Subcutaneous abdominal adipose tissue (tissue), 5 donors: Measurements from ENCODE around the gene KCNT1.

Experiments used
- H3K27ac ChIP-seq: one replicate; pipeline ENCODE4 v1.7.0; 2013; ENCODE audit warnings: low read depth, mild to moderate bottlenecking, inconsistent platforms, low read length, moderate library complexity
- H3K27me3 ChIP-seq, 5 donors: one replicate each; pipeline ENCODE4 v1.7.0; 2013; ENCODE audit warnings: low read length in 5 of 5, inconsistent platforms in 1 of 5; ENCODE audit not compliant: control insufficient read depth in 5 of 5, insufficient read depth in 4 of 5
- H3K36me3 ChIP-seq, 5 donors: one replicate each; pipeline ENCODE4 v1.7.0; 2013; ENCODE audit warnings: low read length in 5 of 5; ENCODE audit not compliant: control insufficient read depth in 5 of 5, insufficient read depth in 5 of 5
- H3K4me1 ChIP-seq, 5 donors: one replicate each; pipeline ENCODE4 v1.7.0; 2013; ENCODE audit warnings: low read length in 5 of 5, mild to moderate bottlenecking in 3 of 5, moderate library complexity in 1 of 5; ENCODE audit not compliant: control insufficient read depth in 5 of 5, insufficient read depth in 5 of 5
- H3K4me3 ChIP-seq, 5 donors: one replicate each; pipeline ENCODE4 v1.7.0; 2013; ENCODE audit warnings: low read length in 5 of 5, low read depth in 1 of 5
- H3K9ac ChIP-seq, 5 donors: one replicate each; pipeline ENCODE4 v1.7.0; 2013; ENCODE audit warnings: low read length in 5 of 5, mild to moderate bottlenecking in 4 of 5, moderate library complexity in 3 of 5
- H3K9me3 ChIP-seq, 5 donors: one replicate each; pipeline ENCODE4 v1.7.0; 2013; ENCODE audit warnings: low read length in 5 of 5; ENCODE audit not compliant: control insufficient read depth in 5 of 5
- donor health status: healthy.
- donor health status: healthy.
- donor health status: healthy.
- donor health status: healthy.
- donor health status: healthy.

KCNT1 gene

GRCh38 chr9:135814421-135815095 lies 112.6 kb downstream of the KCNT1 start:
- Histone ChIP-seq H3K27ac (no peak overlapping the region), H3K27me3 (no peaks in the 10 kb centered on the region), H3K4me3 (no peak overlapping the region), H3K36me3 (peaks cover 0 to 91% (median 86%) of the 10 kb centered on the region in 5 donors), H3K9ac (no peak overlapping the region), H3K4me1 (no peaks in the 10 kb centered on the region), H3K9me3 (no peaks in the 10 kb centered on the region)

GRCh38 chr9:135815413-135815812 lies 113.4 kb downstream of the KCNT1 start:
- Histone ChIP-seq H3K36me3 (peaks cover 0 to 92% (median 86%) of the 10 kb centered on the region in 5 donors), H3K27me3 (no peaks in the 10 kb centered on the region), H3K4me1 (no peaks in the 10 kb centered on the region), H3K4me3 (no peak overlapping the region), H3K27ac (no peak overlapping the region), H3K9me3 (no peaks in the 10 kb centered on the region), H3K9ac (no peak overlapping the region)

GRCh38 chr9:135815830-135816650 lies 114.1 kb downstream of the KCNT1 start:
- H3K4me3 ChIP-seq, result no peak overlapping the region
- no peak overlapping the region for H3K9ac ChIP-seq
- H3K9me3 ChIP-seq, result no peaks in the 10 kb centered on the region
- peaks cover 0 to 92% (median 86%) of the 10 kb centered on the region in 5 donors for H3K36me3 ChIP-seq
- H3K27me3 ChIP-seq, result no peaks in the 10 kb centered on the region
- H3K27ac ChIP-seq, result no peak overlapping the region
- no peaks in the 10 kb centered on the region for H3K4me1 ChIP-seq

GRCh38 chr9:135816651-135816970 lies 114.6 kb downstream of the KCNT1 start:
- Histone ChIP-seq H3K4me3 (no peak overlapping the region), H3K27ac (no peak overlapping the region), H3K27me3 (no peaks in the 10 kb centered on the region), H3K9me3 (no peaks in the 10 kb centered on the region), H3K36me3 (peaks cover 0 to 92% (median 86%) of the 10 kb centered on the region in 5 donors), H3K9ac (no peak overlapping the region), H3K4me1 (no peaks in the 10 kb centered on the region)

- Histone ChIP-seq H3K36me3 (peaks cover 0 to 94% (median 91%) of the 10 kb centered on the region in 5 donors), H3K27me3 (no peaks in the 10 kb centered on the region), H3K4me3 (no peak overlapping the region), H3K9ac (no peak overlapping the region), H3K27ac (no peak overlapping the region), H3K9me3 (no peaks in the 10 kb centered on the region), H3K4me1 (no peaks in the 10 kb centered on the region)
Observed at GRCh38 chr9:135817951-135818717, 116.1 kb downstream of the KCNT1 start.

GRCh38 chr9:135818718-135819475 lies 116.9 kb downstream of the KCNT1 start:
- Histone ChIP-seq H3K4me3 (no peak overlapping the region), H3K27ac (no peak overlapping the region), H3K4me1 (no peaks in the 10 kb centered on the region), H3K9me3 (no peaks in the 10 kb centered on the region), H3K9ac (no peak overlapping the region), H3K27me3 (no peaks in the 10 kb centered on the region), H3K36me3 (peaks cover 0 to 94% (median 92%) of the 10 kb centered on the region in 5 donors)

GRCh38 chr9:135819905-135820304 lies 117.9 kb downstream of the KCNT1 start:
- Histone ChIP-seq H3K4me1 (no peaks in the 10 kb centered on the region), H3K9ac (no peak overlapping the region), H3K27me3 (no peaks in the 10 kb centered on the region), H3K27ac (no peak overlapping the region), H3K9me3 (no peaks in the 10 kb centered on the region), H3K36me3 (peaks cover 0 to 89% (median 88%) of the 10 kb centered on the region in 5 donors), H3K4me3 (no peak overlapping the region)

GRCh38 chr9:135820661-135821060 lies 118.7 kb downstream of the KCNT1 start:
- Histone ChIP-seq H3K9ac (no peak overlapping the region), H3K9me3 (no peaks in the 10 kb centered on the region), H3K4me1 (no peaks in the 10 kb centered on the region), H3K36me3 (peaks cover 0 to 86% (median 82%) of the 10 kb centered on the region in 5 donors), H3K4me3 (no peak overlapping the region), H3K27ac (no peak overlapping the region), H3K27me3 (no peaks in the 10 kb centered on the region)

GRCh38 chr9:135821116-135821515 lies 119.1 kb downstream of the KCNT1 start:
- Histone ChIP-seq H3K9ac (no peak overlapping the region), H3K27me3 (no peaks in the 10 kb centered on the region), H3K4me1 (no peaks in the 10 kb centered on the region), H3K9me3 (no peaks in the 10 kb centered on the region), H3K27ac (no peak overlapping the region), H3K36me3 (peaks cover 0 to 86% (median 82%) of the 10 kb centered on the region in 5 donors), H3K4me3 (no peak overlapping the region)
